PC-9 (cell line): ENCODE results near the gene LBP.
"Not testable (repeated sequence)": the region's sequence is repeated elsewhere in the genome, so short reads cannot be mapped to it uniquely, and the experiment has no call there.

Source experiments
- CTCF ChIP-seq: fragments of 200-600 bp; sonication (generic); conservative IDR thresholded peaks from 2 replicates; pipeline ENCODE4 v1.6.1; 2017; ENCODE audit warnings: mixed run types, antibody characterized with exemption, mild to moderate bottlenecking, moderate library complexity
- EZH2 ChIP-seq: fragments of 200-600 bp; sonication (generic); IDR thresholded peaks from 2 replicates; pipeline ENCODE4 v1.8.0; 2017; ENCODE audit warnings: antibody characterized with exemption, low read depth

GRCh38 chr20:38407822-38408221 is 61.5 kb downstream of the LBP start:
- not testable (repeated sequence) for TF ChIP-seq CTCF, EZH2
